Superior temporal gyrus (tissue), 1 donor: ENCODE results near the gene PHPT1.
"Not testable (repeated sequence)": the region's sequence is repeated elsewhere in the genome, so short reads cannot be mapped to it uniquely, and the experiment has no call there.

Experiments used
- DNase-seq: peaks from one replicate; pipeline ENCODE4 v3.0.0-alpha.2; 2016; ENCODE audit errors: extremely low spot score

The PHPT1 gene

GRCh38 chr9:136823136-136824046, 25.8 kb upstream of the PHPT1 start:
- no peak for DNase-seq

DNA sequence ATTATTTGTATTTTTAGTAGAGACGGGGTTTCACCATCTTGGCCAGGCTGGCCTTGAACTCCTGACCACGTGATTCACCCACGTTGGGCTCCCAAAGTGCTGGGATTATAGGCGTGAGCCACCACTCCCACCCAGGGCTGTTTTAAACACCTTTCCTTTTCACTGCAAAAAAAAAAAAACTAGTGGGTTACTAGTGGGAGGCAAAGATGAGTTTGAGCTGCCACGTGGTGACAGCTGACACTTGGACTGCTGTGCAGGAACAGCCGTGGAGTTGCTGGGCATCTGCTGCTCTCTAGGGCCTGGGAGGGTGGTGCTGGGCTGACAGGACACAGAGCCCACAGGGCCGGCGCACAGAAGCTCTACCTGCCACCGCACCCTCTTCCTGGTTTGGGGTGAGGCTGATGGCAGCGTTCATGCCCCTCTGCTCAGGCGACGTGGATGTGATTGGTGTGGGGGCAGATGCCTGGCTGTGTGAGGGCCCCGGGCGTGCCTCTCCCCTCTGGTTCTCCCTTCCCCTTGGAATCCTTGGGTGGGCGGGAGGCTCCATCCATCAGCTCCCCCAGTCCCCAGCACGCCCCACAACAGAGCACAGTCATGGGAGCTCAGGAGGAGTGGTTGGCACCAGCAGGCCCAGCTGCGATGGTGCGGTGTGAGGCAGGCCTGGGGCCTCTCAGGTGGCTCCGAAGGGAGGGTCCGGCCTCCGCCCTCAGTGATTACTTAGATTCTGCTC, 24.5 kb upstream of the PHPT1 start:
- no peak for DNase-seq

DNA sequence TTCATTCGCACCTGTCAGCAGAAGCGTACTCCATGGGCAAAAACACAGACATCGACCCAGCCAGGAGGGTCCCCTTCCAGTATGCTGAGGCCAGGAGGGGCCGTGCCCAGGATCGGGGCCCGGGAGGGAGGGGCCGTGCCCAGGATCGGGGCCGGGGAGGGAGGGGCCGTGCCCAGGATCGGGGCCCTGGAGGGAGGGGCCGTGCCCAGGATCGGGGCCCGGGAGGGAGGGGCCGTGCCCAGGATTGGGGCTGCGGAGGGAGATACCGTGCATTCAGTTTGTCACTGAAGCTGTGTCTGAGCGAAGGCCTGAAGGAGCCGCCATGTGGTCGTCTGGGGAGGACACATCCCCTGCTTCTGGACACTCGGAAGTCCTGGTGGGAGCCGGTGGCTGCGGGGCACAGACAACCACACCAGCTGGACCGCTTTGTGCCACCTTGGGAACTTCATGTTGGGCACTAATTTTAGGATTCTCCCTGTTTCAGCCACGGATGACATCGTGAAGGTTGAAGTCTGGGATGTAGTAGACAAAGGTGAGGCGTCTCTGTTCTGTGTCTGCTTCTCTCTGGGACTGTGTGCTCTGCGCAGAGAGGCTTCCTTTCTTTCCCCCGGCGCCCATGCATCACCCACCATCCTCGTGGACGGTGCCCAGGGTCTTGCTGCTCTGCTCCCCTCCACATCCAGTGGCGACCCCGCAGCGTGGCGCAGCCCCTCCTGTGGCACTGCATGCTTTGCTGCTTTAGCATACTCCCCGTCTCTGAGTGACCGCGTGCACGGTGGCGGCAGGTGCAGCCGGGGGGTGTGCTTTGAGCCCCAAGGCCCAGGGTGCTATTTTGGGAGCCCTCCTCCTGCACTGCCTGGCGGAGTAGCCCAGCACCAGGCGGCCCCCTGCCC, 23.7 kb upstream of the PHPT1 start:
- DNase-seq: no peak

GRCh38 chr9:136826188-136826541, 23.0 kb upstream of the PHPT1 start:
- no peak for DNase-seq

- DNase-seq: no peak
Measured at GRCh38 chr9:136826703-136827582, 22.3 kb upstream of the PHPT1 start.

GRCh38 chr9:136827794-136828473, 21.3 kb upstream of the PHPT1 start:
- DNase-seq: no peak

DNA sequence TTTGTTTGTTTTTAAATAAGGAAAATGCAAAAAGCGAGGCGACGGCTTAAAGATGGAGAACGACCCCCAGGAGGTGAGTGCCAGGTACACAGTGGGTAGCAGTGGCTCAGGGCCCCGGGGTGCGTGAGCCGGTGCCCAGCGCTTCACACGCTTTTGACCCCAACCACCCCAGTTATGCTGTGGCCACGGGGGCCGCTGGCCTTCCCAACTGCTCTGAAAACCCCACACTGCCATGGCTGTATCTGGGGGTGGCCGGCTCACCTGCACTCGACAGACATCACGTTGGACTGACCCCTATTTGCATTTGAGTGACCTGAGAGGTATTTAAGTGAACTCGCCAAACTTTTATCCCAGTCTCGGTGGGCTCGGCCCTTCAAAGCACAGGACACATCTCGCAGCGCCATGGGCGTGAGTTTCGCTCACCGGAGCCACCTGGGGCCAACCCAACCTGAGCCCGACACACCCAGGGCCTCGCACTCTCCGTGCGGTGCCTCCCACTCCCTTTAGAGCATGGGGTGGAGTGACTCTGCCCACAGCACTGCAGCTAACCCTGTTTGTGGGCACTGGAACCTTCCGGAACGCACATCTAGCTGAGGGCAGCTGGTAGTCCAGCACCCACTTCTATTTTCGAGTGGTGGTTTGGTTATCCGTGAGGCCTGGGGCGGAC, 20.6 kb upstream of the PHPT1 start:
- DNase-seq: no peak

GRCh38 chr9:136829412-136829811, 19.8 kb upstream of the PHPT1 start:
- no peak for DNase-seq

- DNase-seq: no peak
Measured at GRCh38 chr9:136829981-136830885, 19.0 kb upstream of the PHPT1 start.

DNA sequence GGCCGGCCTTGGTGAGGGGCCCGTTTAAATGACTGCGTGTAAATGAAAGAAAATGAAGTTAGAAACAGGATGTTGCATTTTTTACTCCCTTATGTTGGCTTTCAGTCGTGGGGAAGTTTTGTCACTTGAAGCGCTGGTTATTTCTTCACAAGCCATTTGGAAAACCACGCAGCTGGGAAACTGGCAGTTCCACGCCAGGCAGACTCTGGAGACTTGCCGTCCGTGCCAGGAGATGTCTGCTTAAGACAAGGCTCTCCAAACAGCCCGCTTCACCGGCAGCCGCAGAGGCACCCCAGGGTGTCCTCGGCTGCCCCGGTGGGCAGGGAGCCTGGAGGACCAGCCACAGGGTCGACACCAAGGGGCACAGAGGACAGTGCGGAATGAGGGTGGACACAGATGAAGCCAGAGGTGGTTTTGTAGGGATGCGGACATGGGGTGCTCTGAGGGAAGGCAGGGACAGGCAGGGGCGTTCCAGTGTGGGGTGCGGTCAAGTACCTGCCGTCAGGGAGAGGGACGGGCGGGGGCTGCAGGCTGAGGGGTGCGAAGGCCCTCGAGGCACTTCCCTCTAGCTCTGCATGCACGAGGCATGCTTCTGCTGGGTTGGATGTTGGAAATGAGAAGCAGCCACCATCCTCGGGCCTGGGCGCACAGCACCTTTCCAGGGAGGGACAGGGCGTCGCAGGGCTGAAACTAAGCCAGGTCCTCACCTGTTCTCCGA, 18.0 kb upstream of the PHPT1 start:
- DNase-seq: peak; percentile 43

DNA sequence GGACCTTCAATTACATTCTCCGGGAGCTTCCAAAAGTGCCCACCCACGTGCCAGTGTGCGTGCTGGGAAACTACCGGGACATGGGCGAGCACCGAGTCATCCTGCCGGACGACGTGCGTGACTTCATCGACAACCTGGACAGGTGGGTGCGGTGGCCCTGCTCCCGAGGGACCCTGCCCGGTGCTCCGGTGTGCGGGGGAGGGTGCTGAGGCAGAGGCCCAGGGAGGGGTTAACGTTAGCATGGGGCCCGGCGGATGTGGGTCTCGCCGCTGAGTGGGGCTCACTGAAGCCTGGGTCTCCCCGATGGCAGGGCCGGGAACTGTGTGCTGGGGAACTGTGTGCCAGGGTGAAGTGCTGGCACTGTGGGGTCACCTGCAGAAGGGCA, 17.5 kb upstream of the PHPT1 start:
- no peak for DNase-seq

DNA sequence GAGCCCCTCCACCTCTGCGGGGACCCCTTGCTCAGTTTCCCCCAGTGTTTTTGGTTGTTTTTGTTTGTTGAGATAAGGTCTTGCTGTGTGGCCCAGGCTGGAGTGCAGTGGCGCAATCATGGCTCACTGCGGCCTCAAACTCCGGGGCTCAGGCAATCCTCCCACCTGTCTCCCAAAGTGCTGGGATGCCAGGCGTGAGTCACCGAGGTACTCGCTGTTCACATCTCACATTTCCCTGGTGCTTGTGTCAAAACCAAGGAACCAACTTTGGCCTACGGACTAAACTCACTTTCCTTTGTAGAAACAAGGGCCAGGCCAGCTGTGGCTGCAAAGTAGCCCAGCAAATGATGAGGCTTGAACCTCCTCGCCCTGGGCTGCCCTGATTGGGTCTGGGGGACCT, 16.6 kb upstream of the PHPT1 start:
- no peak for DNase-seq

DNA sequence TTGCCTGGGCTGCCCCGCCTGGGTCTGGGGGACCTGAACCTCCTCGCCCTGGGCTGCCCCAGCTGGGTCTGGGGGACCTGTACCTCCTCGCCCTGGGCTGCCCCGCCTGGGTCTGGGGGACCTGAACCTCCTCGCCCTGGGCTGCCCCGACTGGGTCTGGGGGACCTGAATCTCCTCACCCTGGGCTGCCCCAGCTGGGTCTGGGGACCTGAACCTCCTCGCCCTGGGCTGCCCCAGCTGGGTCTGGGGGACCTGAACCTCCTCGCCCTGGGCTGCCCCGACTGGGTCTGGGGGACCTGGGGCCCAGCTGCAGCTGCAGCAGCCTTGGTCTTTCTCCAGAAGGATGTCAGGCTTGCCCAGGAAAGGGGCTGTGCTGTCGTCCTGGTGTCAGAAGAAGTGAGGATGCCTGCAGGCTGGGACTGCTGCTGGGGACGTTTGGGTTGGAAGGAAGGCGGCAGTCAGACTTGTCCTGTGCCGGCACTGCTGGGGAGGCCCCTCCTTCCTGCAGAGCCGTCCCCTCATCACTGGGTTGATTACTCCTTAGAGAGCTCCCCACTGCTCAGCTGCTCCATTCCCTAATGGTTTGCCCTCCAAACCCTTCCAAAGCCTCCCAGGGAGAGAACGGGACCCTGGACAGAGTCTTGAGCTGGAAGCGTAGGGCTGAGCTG, 15.7 kb upstream of the PHPT1 start:
- DNase-seq: not testable (repeated sequence)

DNA sequence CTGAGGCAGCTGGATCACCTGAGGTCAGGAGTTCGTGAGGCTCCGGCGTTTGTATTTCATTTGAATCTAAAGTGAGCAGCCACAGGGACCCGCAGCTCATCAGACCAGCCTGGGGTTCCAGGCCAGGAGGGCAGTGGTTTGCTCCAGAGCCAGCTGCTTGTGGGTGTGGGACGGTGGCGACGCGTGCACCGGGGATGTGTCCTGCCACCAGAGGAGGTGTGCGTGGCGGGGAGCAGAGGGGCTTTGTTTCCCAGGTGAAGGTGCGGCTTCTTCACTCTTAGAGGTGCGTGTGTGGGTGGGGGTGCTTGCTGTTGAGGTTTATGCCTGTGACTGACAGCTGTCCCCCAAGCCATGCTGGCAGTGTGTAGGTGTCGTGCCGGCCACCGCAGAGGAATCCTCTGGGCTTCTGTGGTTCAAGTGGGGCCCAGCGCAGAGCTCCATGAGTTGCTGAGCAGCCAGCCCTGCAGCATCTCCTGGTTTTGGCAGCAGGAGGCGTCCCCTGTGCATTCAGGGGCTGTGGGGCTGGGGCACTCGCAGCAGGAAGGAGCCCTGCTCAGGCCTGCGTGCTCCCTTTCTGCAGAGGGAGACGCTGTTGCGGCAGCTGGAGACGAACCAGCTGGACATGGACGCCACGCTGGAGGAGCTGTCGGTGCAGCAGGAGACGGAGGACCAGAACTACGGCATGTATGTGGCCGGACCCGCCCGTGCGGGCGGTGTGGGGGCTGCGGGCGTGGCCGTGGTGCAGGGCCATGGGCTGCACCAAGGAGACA, 13.9 kb upstream of the PHPT1 start:
- DNase-seq: no peak

GRCh38 chr9:136835932-136836904, 13.0 kb upstream of the PHPT1 start:
- no peak for DNase-seq
